ENCODE results near the gene SPRR1A.
"Not testable (repeated sequence)": the region's sequence is repeated elsewhere in the genome, so short reads cannot be mapped to it uniquely, and the experiment has no call there.

SPRR1A gene

GRCh38 chr1:152972196-152972886 lies 11.5 kb upstream of the SPRR1A start:
- DNase-seq (ENCODE audit: low spot score): no peak

- DNase-seq (ENCODE audit: low spot score): no peak
Observed at GRCh38 chr1:152976688-152977087, 7.2 kb upstream of the SPRR1A start.

GRCh38 chr1:152977614-152978013 lies 6.3 kb upstream of the SPRR1A start:
- no peak for DNase-seq (ENCODE audit: low spot score)

- no peak for DNase-seq (ENCODE audit: low spot score)
Observed at GRCh38 chr1:152980676-152981075, 3.2 kb upstream of the SPRR1A start.

GRCh38 chr1:152981146-152981871 lies 2.6 kb upstream of the SPRR1A start:
- no peak for DNase-seq (ENCODE audit: low spot score)

GRCh38 chr1:152982076-152982475 lies 1.8 kb upstream of the SPRR1A start:
- no peak for DNase-seq (ENCODE audit: low spot score)

- no peak for DNase-seq (ENCODE audit: low spot score)
Observed at GRCh38 chr1:152983234-152983633, 647 bp upstream of the SPRR1A start.

GRCh38 chr1:152986578-152986977 lies 2.7 kb downstream of the SPRR1A start:
- no peak for DNase-seq (ENCODE audit: low spot score)

- no peak for DNase-seq (ENCODE audit: low spot score)
Observed at GRCh38 chr1:152993186-152993585, 9.3 kb downstream of the SPRR1A start.

GRCh38 chr1:152995842-152996241 lies 12.0 kb downstream of the SPRR1A start:
- DNase-seq (ENCODE audit: low spot score): no peak

GRCh38 chr1:152996633-152997400 lies 12.9 kb downstream of the SPRR1A start:
- peak; percentile 22 for DNase-seq (ENCODE audit: low spot score)

GRCh38 chr1:152997901-152998300 lies 14.0 kb downstream of the SPRR1A start:
- no peak for DNase-seq (ENCODE audit: low spot score)

GRCh38 chr1:152998476-152998875 lies 14.6 kb downstream of the SPRR1A start:
- no peak for DNase-seq (ENCODE audit: low spot score)

- no peak for DNase-seq (ENCODE audit: low spot score)
Observed at GRCh38 chr1:152999818-153000217, 15.9 kb downstream of the SPRR1A start.

GRCh38 chr1:153000294-153000693 lies 16.4 kb downstream of the SPRR1A start:
- DNase-seq (ENCODE audit: low spot score): no peak

GRCh38 chr1:153001382-153001781 lies 17.5 kb downstream of the SPRR1A start, which contains the start of gene SPRR3:
SPRR3 (plus strand) TSS chr1:153001749; CDS start chr1:153003021, 1,272 bp downstream.
- no peak for DNase-seq (ENCODE audit: low spot score)

GRCh38 chr1:153011235-153011758 lies 27.4 kb downstream of the SPRR1A start:
- DNase-seq (ENCODE audit: low spot score): not testable (repeated sequence)

GRCh38 chr1:153021829-153022228 lies 37.9 kb downstream of the SPRR1A start:
- not testable (repeated sequence) for DNase-seq (ENCODE audit: low spot score)

GRCh38 chr1:153022340-153022739 lies 38.5 kb downstream of the SPRR1A start:
- not testable (repeated sequence) for DNase-seq (ENCODE audit: low spot score)

- DNase-seq (ENCODE audit: low spot score): no peak
Observed at GRCh38 chr1:153023109-153023508, 39.2 kb downstream of the SPRR1A start.

GRCh38 chr1:153024413-153024812 lies 40.5 kb downstream of the SPRR1A start:
- no peak for DNase-seq (ENCODE audit: low spot score)

- no peak for DNase-seq (ENCODE audit: low spot score)
Observed at GRCh38 chr1:153025797-153026196, 41.9 kb downstream of the SPRR1A start.

Data from putamen (tissue), 1 donor.